Activated CD8-positive, alpha-beta memory T cell treated with anti-CD3 and anti-CD28 coated beads, Interleukin-2, amount 10 ng/mL, durations not matched to agents 7 days and 5 days (primary cell): Measurements from ENCODE around the gene SMG6. TPM values are rescaled to one million over a fixed set of nuclear protein-coding genes. Genes with fewer than 3 reads are reported as not detected.

Experiments
- ATAC-seq: fragments of 150-1000 bp; cut with Tn5 transposase; one replicate; pipeline ENCODE4 v1.10.0; 2021; ENCODE audit warnings: moderate library complexity
- CTCF ChIA-PET: fragments of 350-600 bp; sonication (Branson Sonifier 250); formaldehyde crosslinking; loops from one replicate; lab custom pipeline; 2021; ENCODE audit warnings: antibody characterized with exemption; lab: Charles Lee
- DNase-seq: peaks from one replicate; pipeline ENCODE4 v3.0.0-alpha.2; 2020
- H3K27ac Mint-ChIP-seq: one replicate; pipeline ENCODE4 v1.8.0; 2021; ENCODE audit warnings: mild to moderate bottlenecking, mixed read lengths
- H3K27me3 Mint-ChIP-seq: one replicate; pipeline ENCODE4 v1.8.0; 2021; ENCODE audit warnings: mixed read lengths
- H3K36me3 Mint-ChIP-seq: one replicate; pipeline ENCODE4 v1.8.0; 2021; ENCODE audit warnings: mild to moderate bottlenecking, mixed read lengths
- H3K4me1 Mint-ChIP-seq: one replicate; pipeline ENCODE4 v1.8.0; 2021; ENCODE audit warnings: mixed read lengths
- H3K4me3 Mint-ChIP-seq: one replicate; pipeline ENCODE4 v1.8.0; 2021; ENCODE audit warnings: mild to moderate bottlenecking, moderate library complexity, mixed read lengths
- H3K9me3 Mint-ChIP-seq: one replicate; pipeline ENCODE4 v1.8.0; 2022; ENCODE audit warnings: low read depth, mixed read lengths
- total RNA-seq, 2 experiments: library from RNA; stranded (reverse); gene quantifications; one replicate each; pipeline ENCODE4 v1.2.3, GENCODE V29; 2021

Gene SMG6
- total RNA-seq, 2 experiments from 2014 or later, result 46.7 to 60.9 TPM

GRCh38 chr17:2250140-2251095, 53.2 kb downstream of the SMG6 start:
- H3K9me3 Mint-ChIP-seq, result no peaks in the 10 kb centered on the region
- peaks cover 80% of the 10 kb centered on the region for H3K4me1 Mint-ChIP-seq
- H3K27ac Mint-ChIP-seq, result peak overlapping the region; percentile 73
- peak; percentile 78 for DNase-seq
- H3K27me3 Mint-ChIP-seq, result no peaks in the 10 kb centered on the region
- ATAC-seq, result peak; percentile 52
- H3K4me3 Mint-ChIP-seq, result peak overlapping the region; percentile 1
- CTCF ChIA-PET, result interaction anchor here (1.2 to 12.9 kb wide), 6 partner anchors 10 to 199 kb away, joined by 3 to 401 read pairs (median 4); partner anchors contain the start of gene HIC1
- H3K36me3 Mint-ChIP-seq, result peaks cover 52% of the 10 kb centered on the region

- Mint-ChIP-seq H3K27ac (peak overlapping the region; percentile 22), H3K36me3 (peaks cover 47% of the 10 kb centered on the region), H3K4me3 (no peak overlapping the region), H3K4me1 (peaks cover 80% of the 10 kb centered on the region), H3K9me3 (no peaks in the 10 kb centered on the region), H3K27me3 (no peaks in the 10 kb centered on the region)
- DNase-seq (no peak), ATAC-seq (no peak)
- CTCF ChIA-PET, result interaction anchor here (2.1 to 12.9 kb wide), 6 partner anchors 14 to 188 kb away, joined by 6 to 401 read pairs (median 40); partner anchors contain the start of gene HIC1
Observed at GRCh38 chr17:2247005-2247404, 56.6 kb downstream of the SMG6 start.

- DNase-seq (peak; percentile 91), ATAC-seq (peak; percentile 82)
- Mint-ChIP-seq H3K27ac (peak overlapping the region; percentile 82), H3K4me1 (peaks cover 82% of the 10 kb centered on the region), H3K4me3 (no peak overlapping the region), H3K9me3 (no peaks in the 10 kb centered on the region), H3K36me3 (peaks cover 46% of the 10 kb centered on the region), H3K27me3 (no peaks in the 10 kb centered on the region)
- CTCF ChIA-PET, result interaction anchor here (0.5 to 12.9 kb wide), 59 partner anchors 9 to 671 kb away, joined by 3 to 401 read pairs (median 5); partner anchors contain the start of genes DPH1, HIC1, SMG6 and SRR
Observed at GRCh38 chr17:2244545-2245525, 58.8 kb downstream of the SMG6 start.

- H3K4me3 Mint-ChIP-seq, result no peak overlapping the region
- H3K9me3 Mint-ChIP-seq, result no peaks in the 10 kb centered on the region
- ATAC-seq (no peak), DNase-seq (no peak)
- CTCF ChIA-PET, result interaction anchor here (0.9 to 12.9 kb wide), 27 partner anchors 8 to 192 kb away, joined by 3 to 401 read pairs (median 9); partner anchors contain the start of genes HIC1 and TSR1
- H3K27me3 Mint-ChIP-seq, result no peaks in the 10 kb centered on the region
- H3K27ac Mint-ChIP-seq, result peak overlapping the region; percentile 82
- peaks cover 38% of the 10 kb centered on the region for H3K36me3 Mint-ChIP-seq
- peaks cover 81% of the 10 kb centered on the region for H3K4me1 Mint-ChIP-seq
Observed at GRCh38 chr17:2243953-2244352, 59.6 kb downstream of the SMG6 start.

- no peak for DNase-seq
- ATAC-seq, result no peak
- H3K4me1 Mint-ChIP-seq, result peaks cover 84% of the 10 kb centered on the region
- peaks cover 34% of the 10 kb centered on the region for H3K36me3 Mint-ChIP-seq
- CTCF ChIA-PET, result interaction anchor here (0.6 to 2.5 kb wide), 5 partner anchors 17 to 187 kb away, joined by 3 to 39 read pairs (median 3); partner anchors contain the start of gene HIC1
- H3K9me3 Mint-ChIP-seq, result no peaks in the 10 kb centered on the region
- H3K27me3 Mint-ChIP-seq, result no peaks in the 10 kb centered on the region
- no peak overlapping the region for H3K4me3 Mint-ChIP-seq
- no peak overlapping the region for H3K27ac Mint-ChIP-seq
Observed at GRCh38 chr17:2241823-2242222, 61.8 kb downstream of the SMG6 start.

GRCh38 chr17:2240541-2240940, 63.0 kb downstream of the SMG6 start:
- peaks cover 40% of the 10 kb centered on the region for H3K36me3 Mint-ChIP-seq
- no peaks in the 10 kb centered on the region for H3K27me3 Mint-ChIP-seq
- CTCF ChIA-PET, result interaction anchor here (0.8 to 2.5 kb wide), 16 partner anchors 13 to 332 kb away, joined by 3 to 39 read pairs (median 4); partner anchors contain the start of gene HIC1
- ATAC-seq, result no peak
- no peak for DNase-seq
- H3K9me3 Mint-ChIP-seq, result no peaks in the 10 kb centered on the region
- H3K27ac Mint-ChIP-seq, result peak overlapping the region; percentile 85
- peaks cover 85% of the 10 kb centered on the region for H3K4me1 Mint-ChIP-seq
- peak overlapping the region; percentile 51 for H3K4me3 Mint-ChIP-seq

GRCh38 chr17:2239882-2240430, 63.6 kb downstream of the SMG6 start:
- Mint-ChIP-seq H3K4me3 (peak overlapping the region; percentile 51), H3K4me1 (peaks cover 85% of the 10 kb centered on the region), H3K27me3 (no peaks in the 10 kb centered on the region), H3K36me3 (peaks cover 46% of the 10 kb centered on the region), H3K27ac (peak overlapping the region; percentile 85), H3K9me3 (no peaks in the 10 kb centered on the region)
- CTCF ChIA-PET, result interaction anchor here (0.7 to 2.5 kb wide), 18 partner anchors 13 to 331 kb away, joined by 3 to 39 read pairs (median 4); partner anchors contain the start of gene HIC1
- DNase-seq, result peak; percentile 83
- ATAC-seq, result peak; percentile 88

GRCh38 chr17:2239170-2239551, 64.4 kb downstream of the SMG6 start:
- no peak for DNase-seq
- Mint-ChIP-seq H3K9me3 (no peaks in the 10 kb centered on the region), H3K36me3 (peaks cover 48% of the 10 kb centered on the region), H3K27me3 (no peaks in the 10 kb centered on the region), H3K4me1 (peaks cover 78% of the 10 kb centered on the region), H3K4me3 (peak overlapping the region; percentile 46), H3K27ac (peak overlapping the region; percentile 87)
- CTCF ChIA-PET, result interaction anchor here (0.8 to 2.5 kb wide), 9 partner anchors 15 to 330 kb away, joined by 3 to 39 read pairs (median 7); partner anchors contain the start of gene HIC1
- no peak for ATAC-seq

GRCh38 chr17:2238432-2239169, 65.0 kb downstream of the SMG6 start:
- Mint-ChIP-seq H3K4me3 (peak overlapping the region; percentile 46), H3K9me3 (no peaks in the 10 kb centered on the region), H3K27me3 (no peaks in the 10 kb centered on the region), H3K4me1 (peaks cover 77% of the 10 kb centered on the region), H3K36me3 (peaks cover 43% of the 10 kb centered on the region), H3K27ac (peak overlapping the region; percentile 87)
- CTCF ChIA-PET, result interaction anchor here (1.0 to 3.3 kb wide), 3 partner anchors 15 to 184 kb away, joined by 3 to 23 read pairs (median 6); partner anchors contain the start of gene HIC1
- DNase-seq (no peak), ATAC-seq (no peak)

- CTCF ChIA-PET, result interaction anchor here (0.7 to 3.3 kb wide), 5 partner anchors 15 to 183 kb away, joined by 3 to 23 read pairs (median 3); partner anchors contain the start of gene HIC1
- ATAC-seq, result no peak
- H3K4me1 Mint-ChIP-seq, result peaks cover 78% of the 10 kb centered on the region
- H3K27ac Mint-ChIP-seq, result no peak overlapping the region
- no peaks in the 10 kb centered on the region for H3K9me3 Mint-ChIP-seq
- H3K4me3 Mint-ChIP-seq, result no peak overlapping the region
- peaks cover 38% of the 10 kb centered on the region for H3K36me3 Mint-ChIP-seq
- no peaks in the 10 kb centered on the region for H3K27me3 Mint-ChIP-seq
- DNase-seq, result no peak
Observed at GRCh38 chr17:2237950-2238349, 65.6 kb downstream of the SMG6 start.

- H3K4me1 Mint-ChIP-seq, result peaks cover 78% of the 10 kb centered on the region
- no peak overlapping the region for H3K27ac Mint-ChIP-seq
- no peaks in the 10 kb centered on the region for H3K9me3 Mint-ChIP-seq
- CTCF ChIA-PET, result interaction anchor here (0.7 to 3.3 kb wide), 5 partner anchors 14 to 183 kb away, joined by 3 to 23 read pairs (median 3); partner anchors contain the start of gene HIC1
- DNase-seq, result no peak
- no peak for ATAC-seq
- H3K36me3 Mint-ChIP-seq, result peaks cover 34% of the 10 kb centered on the region
- no peak overlapping the region for H3K4me3 Mint-ChIP-seq
- no peaks in the 10 kb centered on the region for H3K27me3 Mint-ChIP-seq
Observed at GRCh38 chr17:2237521-2237921, 66.1 kb downstream of the SMG6 start.
